B cell (primary cell): ENCODE results near the gene KCNH3. TPM values are rescaled to one million over a fixed set of nuclear protein-coding genes. Genes with fewer than 3 reads are reported as not detected.

Experiments
- ATAC-seq: fragments of 200-7000 bp; cut with Tn5 transposase; one replicate; pipeline ENCODE4 v1.10.0; 2021; ENCODE audit warnings: low read depth, mild to moderate bottlenecking, moderate number of reproducible peaks, moderate library complexity
- CTCF ChIA-PET: fragments of 350-600 bp; sonication (Branson Sonifier 250); formaldehyde crosslinking; loops from one replicate; lab custom pipeline; 2021; ENCODE audit warnings: antibody characterized with exemption, inconsistent platforms; lab: Charles Lee
- POLR2A ChIA-PET: fragments of 350-600 bp; sonication (Branson Sonifier 250); formaldehyde crosslinking; loops from one replicate; lab custom pipeline; 2021; ENCODE audit warnings: antibody characterized with exemption; lab: Charles Lee
- DNase-seq: peaks from one replicate; pipeline ENCODE4 v3.0.0; 2013
- H2AFZ ChIP-seq: 2 replicates; pipeline ENCODE4 v1.6.1; 2012; ENCODE audit warnings: mild to moderate bottlenecking, low read depth, low read length; ENCODE audit not compliant: insufficient read depth, poor library complexity, severe bottlenecking
- H3K27ac ChIP-seq, 2 donors: 1 replicate in 1 of 2; 2 replicates in 1 of 2; pipeline ENCODE4 v1.5.1; 2012 to 2013; ENCODE audit warnings: low read length in 2 of 2, mild to moderate bottlenecking in 2 of 2, moderate library complexity in 1 of 2
- H3K27me3 ChIP-seq, 4 experiments: fragments of 200-600 bp in 1 of 4; sonication (generic) in 1 of 4; replicated peaks in 1 of 4; 1 replicate in 2 of 4; 2 replicates in 2 of 4; pipeline versions ENCODE4 v1.6.1 to v1.7.0; 2013 to 2016; ENCODE audit warnings: low read length in 3 of 4, mild to moderate bottlenecking in 2 of 4, mixed read lengths in 1 of 4, moderate library complexity in 1 of 4; ENCODE audit not compliant: insufficient read depth in 4 of 4, control insufficient read depth in 3 of 4; ENCODE audit errors: control extremely low read depth in 1 of 4
- H3K36me3 ChIP-seq, 2 experiments: replicated peaks in 1 of 2; 1 replicate in 1 of 2; 2 replicates in 1 of 2; pipeline versions ENCODE4 v1.6.1 to v1.7.1; 2013; ENCODE audit warnings: low read length in 1 of 2; ENCODE audit not compliant: insufficient read depth in 2 of 2, control insufficient read depth in 1 of 2; ENCODE audit errors: control extremely low read depth in 1 of 2, extremely low read depth in 1 of 2
- H3K4me1 ChIP-seq, 2 donors: fragments of 200-600 bp in 1 of 2; sonication (generic) in 1 of 2; 1 replicate in 1 of 2; 2 replicates in 1 of 2; pipeline versions ENCODE4 v1.5.1 to v1.6.1; 2013 to 2017; ENCODE audit warnings: low read length in 2 of 2; ENCODE audit not compliant: control insufficient read depth in 2 of 2, insufficient read depth in 2 of 2
- H3K4me2 ChIP-seq: replicated peaks from 2 replicates; pipeline ENCODE3; 2012; ENCODE audit warnings: mild to moderate bottlenecking, low read depth, low read length; ENCODE audit not compliant: poor library complexity, severe bottlenecking
- H3K4me3 ChIP-seq, 5 experiments: fragments of 200-600 bp in 1 of 5; sonication (generic) in 1 of 5; 1 replicate in 3 of 5; 2 replicates in 2 of 5; pipeline versions ENCODE4 v1.5.1 to v1.7.0; 2011 to 2016; ENCODE audit warnings: low read length in 4 of 5, mild to moderate bottlenecking in 4 of 5, low read depth in 2 of 5, control low read depth in 1 of 5, moderate library complexity in 1 of 5; ENCODE audit not compliant: insufficient read depth in 1 of 5; ENCODE audit errors: control extremely low read depth in 1 of 5, extremely low read depth in 1 of 5
- H3K79me2 ChIP-seq: fragments of 200-600 bp; sonication (generic); one replicate; pipeline ENCODE4 v1.6.0; 2016; ENCODE audit warnings: low read length; ENCODE audit not compliant: control insufficient read depth, insufficient read depth
- H3K9ac ChIP-seq: fragments of 200-600 bp; sonication (generic); 2 replicates; pipeline ENCODE4 v1.6.1; 2017; ENCODE audit warnings: mild to moderate bottlenecking, low read length, moderate library complexity
- H3K9me3 ChIP-seq, 3 donors: one replicate each; pipeline versions ENCODE4 v1.6.1 to v1.7.1; 2013; ENCODE audit warnings: low read length in 2 of 3; ENCODE audit not compliant: control insufficient read depth in 2 of 3, insufficient read depth in 1 of 3; ENCODE audit errors: control extremely low read depth in 1 of 3
- H4K20me1 ChIP-seq: 2 replicates; pipeline ENCODE4 v1.6.0; 2012; ENCODE audit warnings: mild to moderate bottlenecking, low read length; ENCODE audit not compliant: insufficient read depth, control insufficient read depth, poor library complexity, severe bottlenecking
- H3K27ac Mint-ChIP-seq: one replicate; pipeline ENCODE4 v1.8.0; 2021; ENCODE audit warnings: mixed read lengths
- H3K27me3 Mint-ChIP-seq: one replicate; pipeline ENCODE4 v1.8.0; 2021; ENCODE audit warnings: mixed read lengths
- H3K4me1 Mint-ChIP-seq: one replicate; pipeline ENCODE4 v1.8.0; 2021; ENCODE audit warnings: mixed read lengths
- H3K4me3 Mint-ChIP-seq: one replicate; pipeline ENCODE4 v1.8.0; 2021; ENCODE audit warnings: mixed read lengths
- H3K9me3 Mint-ChIP-seq: one replicate; pipeline ENCODE4 v1.8.0; 2022; ENCODE audit warnings: mixed read lengths; ENCODE audit not compliant: insufficient read depth
- EZH2 ChIP-seq: IDR thresholded peaks from 2 replicates; pipeline ENCODE4 v1.6.1; 2012; ENCODE audit warnings: borderline replicate concordance, low read depth, mild to moderate bottlenecking, moderate library complexity, low read length; ENCODE audit not compliant: insufficient read depth, poor library complexity, severe bottlenecking
- WGBS: methylation state at CpG from one replicate; pipeline ENCODE4 v1.1.5; 2013; ENCODE audit warnings: missing lambda C conversion rate; ENCODE audit not compliant: insufficient coverage; 5-methylcytosine and 5-hydroxymethylcytosine counted together
- intact Hi-C: fragments of 100-400 bp; cut with micrococcal nuclease; formaldehyde crosslinking; loops from one replicate; pipeline ENCODE4 v1.10.0; 2022
- polyA plus RNA-seq: library from polyadenylated mRNA; depleted of rRNA; stranded (reverse); fragments of >200 nt; gene quantifications from 2 replicates; pipeline ENCODE4 v1.2.3, GENCODE V29; 2012
- total RNA-seq, 2 donors: library from RNA; stranded (reverse); fragments of 120-200 nt in 1 of 2; gene quantifications; 1 replicate in 1 of 2; 2 replicates in 1 of 2; pipeline versions ENCODE4 v1.2.3 to v1.2.4, GENCODE V29; 2013 to 2022
- TF ChIP-seq, protein P1 (sequence below): fragments of 200-600 bp; IDR thresholded peaks from one replicate; pipeline ENCODE4 v1.8.0; 2022; ENCODE audit warnings: antibody characterized with exemption, mild to moderate bottlenecking

Gene KCNH3
- total and polyA plus RNA-seq, 2 donors (not counting 1 experiment from before 2014, with no cell fraction given), result 0.49 to 0.54 TPM

DNA sequence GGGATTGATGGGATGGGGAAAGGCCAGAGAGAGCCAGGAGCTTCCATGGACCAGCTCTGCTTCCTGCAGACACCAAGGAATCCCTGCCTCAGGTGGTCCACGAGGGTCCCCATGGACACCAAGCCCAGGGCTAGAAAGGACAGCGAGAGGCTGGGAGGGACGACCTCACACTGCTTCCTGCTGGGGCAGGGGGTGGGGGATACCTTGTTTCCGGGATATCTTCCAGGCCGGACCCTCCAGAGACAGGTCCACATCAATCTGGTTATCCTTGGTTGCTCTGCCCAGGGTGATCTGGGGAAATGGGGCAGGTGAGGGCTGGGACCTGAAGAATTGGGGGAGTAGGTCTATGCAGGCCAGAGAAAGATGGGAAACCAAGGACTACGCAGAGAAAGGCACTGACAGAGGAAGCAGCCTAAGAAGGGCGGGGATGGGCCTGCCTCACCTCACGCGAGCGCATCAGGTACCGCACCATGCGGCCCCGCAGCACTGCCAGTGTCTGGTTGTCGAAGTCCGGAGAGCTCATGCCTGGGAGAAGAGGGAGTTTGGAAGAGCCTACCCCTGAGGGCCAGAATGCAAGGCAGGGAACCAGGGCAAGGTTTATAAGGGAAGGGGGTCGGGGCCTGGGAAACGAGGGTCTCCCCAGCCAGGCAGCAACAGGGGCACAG lies 20.3 kb downstream of the KCNH3 start:
- WGBS, result 95% methylated on average over 16 of the region's 17 CpGs
- peaks cover 0 to 64% of the 10 kb centered on the region in 2 experiments for H3K36me3 ChIP-seq
- H3K4me3 Mint-ChIP-seq, result no peak overlapping the region
- H3K9me3 Mint-ChIP-seq, result no peaks in the 10 kb centered on the region
- H3K27ac Mint-ChIP-seq, result no peak overlapping the region
- H3K4me1 Mint-ChIP-seq, result no peaks in the 10 kb centered on the region
- TF ChIP-seq EZH2, result no peak
- TF ChIP-seq, protein P1, sequence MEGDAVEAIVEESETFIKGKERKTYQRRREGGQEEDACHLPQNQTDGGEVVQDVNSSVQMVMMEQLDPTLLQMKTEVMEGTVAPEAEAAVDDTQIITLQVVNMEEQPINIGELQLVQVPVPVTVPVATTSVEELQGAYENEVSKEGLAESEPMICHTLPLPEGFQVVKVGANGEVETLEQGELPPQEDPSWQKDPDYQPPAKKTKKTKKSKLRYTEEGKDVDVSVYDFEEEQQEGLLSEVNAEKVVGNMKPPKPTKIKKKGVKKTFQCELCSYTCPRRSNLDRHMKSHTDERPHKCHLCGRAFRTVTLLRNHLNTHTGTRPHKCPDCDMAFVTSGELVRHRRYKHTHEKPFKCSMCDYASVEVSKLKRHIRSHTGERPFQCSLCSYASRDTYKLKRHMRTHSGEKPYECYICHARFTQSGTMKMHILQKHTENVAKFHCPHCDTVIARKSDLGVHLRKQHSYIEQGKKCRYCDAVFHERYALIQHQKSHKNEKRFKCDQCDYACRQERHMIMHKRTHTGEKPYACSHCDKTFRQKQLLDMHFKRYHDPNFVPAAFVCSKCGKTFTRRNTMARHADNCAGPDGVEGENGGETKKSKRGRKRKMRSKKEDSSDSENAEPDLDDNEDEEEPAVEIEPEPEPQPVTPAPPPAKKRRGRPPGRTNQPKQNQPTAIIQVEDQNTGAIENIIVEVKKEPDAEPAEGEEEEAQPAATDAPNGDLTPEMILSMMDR, result no peak
- intact Hi-C loops, result no loop called here
- H3K4me1 ChIP-seq, result no peaks in the 10 kb centered on the region
- DNase-seq (no peak), ATAC-seq (no peak)
- CTCF ChIA-PET, result interaction anchor here (1.1 kb wide), 1 partner anchor 202 kb away, joined by 3 read pairs; no protein-coding TSS in a partner anchor
- H3K9me3 ChIP-seq, result no peaks in the 10 kb centered on the region
- no peak overlapping the region for H3K4me3 ChIP-seq
- POLR2A ChIA-PET, result no interaction called here
- H3K9ac ChIP-seq, result no peak overlapping the region
- H3K4me2 ChIP-seq, result no peak overlapping the region
- no peaks in the 10 kb centered on the region for H3K27me3 Mint-ChIP-seq
- H3K27me3 ChIP-seq, result no peaks in the 10 kb centered on the region
- peaks cover 4% of the 10 kb centered on the region for H4K20me1 ChIP-seq
- H3K27ac ChIP-seq, result no peak overlapping the region
- no peaks in the 10 kb centered on the region for H3K79me2 ChIP-seq
- no peak overlapping the region for H2AFZ ChIP-seq

DNA sequence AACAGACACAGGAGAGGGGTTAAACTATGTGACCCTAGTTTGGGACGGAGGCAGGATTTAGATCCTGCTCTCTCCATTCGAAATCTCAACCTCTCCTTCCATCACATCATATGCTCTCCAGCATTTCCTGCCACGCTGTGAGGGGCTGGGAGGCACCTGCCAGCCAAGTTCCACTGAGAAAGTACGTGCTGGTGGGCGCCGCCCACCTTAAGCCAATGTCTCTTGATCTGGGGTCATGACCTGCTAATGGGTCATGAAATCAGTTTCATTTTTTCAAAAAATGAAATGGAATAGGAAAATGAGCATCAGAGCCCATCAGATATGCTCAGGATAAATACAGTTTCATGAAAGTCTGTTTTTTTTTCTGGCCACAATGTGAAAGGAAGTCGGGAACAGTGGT lies 21.9 kb downstream of the KCNH3 start:
- Histone ChIP-seq H3K4me2 (no peak overlapping the region), H3K4me3 (no peak overlapping the region), H3K79me2 (peaks cover 3% of the 10 kb centered on the region), H3K9ac (no peak overlapping the region), H3K36me3 (peaks cover 0 to 77% of the 10 kb centered on the region in 2 experiments), H2AFZ (no peak overlapping the region), H3K27me3 (no peaks in the 10 kb centered on the region), H3K9me3 (no peaks in the 10 kb centered on the region), H3K4me1 (no peaks in the 10 kb centered on the region), H3K27ac (no peak overlapping the region), H4K20me1 (peaks cover 19% of the 10 kb centered on the region)
- intact Hi-C loops, result no loop called here
- Mint-ChIP-seq H3K4me3 (no peak overlapping the region), H3K27me3 (no peaks in the 10 kb centered on the region), H3K9me3 (no peaks in the 10 kb centered on the region), H3K4me1 (no peaks in the 10 kb centered on the region), H3K27ac (no peak overlapping the region)
- DNase-seq (no peak), ATAC-seq (no peak)
- CTCF ChIA-PET, result no interaction called here
- WGBS, result 90% methylated on average over 6 of the region's 7 CpGs
- POLR2A ChIA-PET, result no interaction called here
- TF ChIP-seq, protein P1, result no peak
- TF ChIP-seq EZH2, result no peak
